Activated naive CD8-positive, alpha-beta T cell treated with anti-CD3 and anti-CD28 coated beads, Interleukin-2, amount 50 U/mL, for 24 hours (primary cell): Measurements from ENCODE around the gene GTF2IRD1.
"Not testable (repeated sequence)": the region's sequence is repeated elsewhere in the genome, so short reads cannot be mapped to it uniquely, and the experiment has no call there.

Experiments
- ATAC-seq: fragments of 150-1000 bp; cut with Tn5 transposase; one replicate; pipeline ENCODE4 v1.10.0; 2021
- DNase-seq: peaks from one replicate; pipeline ENCODE4 v3.0.0; 2021
- H3K27ac Mint-ChIP-seq: one replicate; pipeline ENCODE4 v1.8.0; 2021; ENCODE audit warnings: mild to moderate bottlenecking, mixed read lengths
- H3K27me3 Mint-ChIP-seq: one replicate; pipeline ENCODE4 v1.8.0; 2021; ENCODE audit warnings: mixed read lengths
- H3K36me3 Mint-ChIP-seq: one replicate; pipeline ENCODE4 v1.8.0; 2021; ENCODE audit warnings: low read depth, mixed read lengths
- H3K4me1 Mint-ChIP-seq: one replicate; pipeline ENCODE4 v1.8.0; 2021; ENCODE audit warnings: mixed read lengths
- H3K4me3 Mint-ChIP-seq: one replicate; pipeline ENCODE4 v1.8.0; 2021; ENCODE audit warnings: mild to moderate bottlenecking, moderate library complexity, mixed read lengths
- H3K9me3 Mint-ChIP-seq: one replicate; pipeline ENCODE4 v1.8.0; 2021; ENCODE audit warnings: mixed read lengths

GTF2IRD1 gene

DNA sequence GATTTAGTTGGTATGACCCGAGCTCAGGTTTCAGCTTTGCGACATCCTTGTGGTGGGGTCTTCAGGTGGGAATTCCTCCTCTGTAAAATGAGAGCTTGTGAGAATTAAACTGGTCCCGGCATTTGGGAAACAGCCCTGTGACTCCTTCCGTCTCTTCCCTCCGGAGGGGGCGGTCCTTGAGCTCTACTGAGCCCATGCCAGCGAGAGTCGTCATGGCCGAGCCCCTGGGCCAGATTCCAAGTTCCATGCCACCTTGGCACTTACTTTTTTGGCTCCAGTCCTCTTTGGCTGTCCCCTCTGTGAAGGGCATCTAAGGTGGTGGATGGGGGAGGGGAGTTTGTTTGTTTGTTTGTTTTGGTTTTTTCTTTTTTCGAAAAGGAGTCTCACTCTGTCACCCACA, 47.6 kb downstream of the GTF2IRD1 start:
- Mint-ChIP-seq H3K27ac (no peak overlapping the region), H3K4me1 (no peaks in the 10 kb centered on the region), H3K36me3 (no peaks in the 10 kb centered on the region), H3K27me3 (no peaks in the 10 kb centered on the region), H3K4me3 (no peak overlapping the region), H3K9me3 (no peaks in the 10 kb centered on the region)
- DNase-seq (no peak), ATAC-seq (no peak)

DNA sequence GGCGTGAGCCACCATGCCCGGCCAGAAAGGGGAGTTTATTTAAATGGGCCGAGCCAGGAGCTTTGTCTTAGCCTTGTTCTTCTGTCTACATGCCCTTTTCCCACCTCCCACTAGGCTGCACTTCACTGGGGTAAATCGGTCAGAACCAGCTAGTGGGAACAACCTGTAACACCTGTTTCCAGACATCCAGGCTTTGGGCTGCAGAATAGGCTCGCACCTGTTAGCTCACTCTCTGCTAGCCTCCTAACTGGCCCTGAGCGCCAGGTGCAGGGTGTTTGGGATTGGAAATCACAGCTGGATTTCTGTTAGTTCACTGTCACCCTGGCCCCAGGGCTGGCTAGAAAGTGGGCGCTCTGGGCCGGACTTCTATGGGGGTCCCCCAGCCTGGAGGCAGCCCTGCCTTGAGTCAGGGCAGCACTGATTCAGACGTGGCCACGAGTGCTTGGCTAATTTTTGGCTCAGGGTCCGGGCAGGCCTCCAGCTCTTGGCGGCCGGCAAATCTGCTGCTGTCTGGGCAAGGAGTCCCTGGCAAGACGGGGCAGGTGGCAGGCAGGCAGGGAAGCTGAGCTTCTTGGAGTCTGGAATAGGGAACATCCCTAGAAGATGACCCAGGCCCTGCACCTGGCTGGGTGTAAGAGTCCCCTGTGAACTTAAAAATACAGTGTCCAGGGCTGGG, 48.6 kb downstream of the GTF2IRD1 start:
- ATAC-seq (no peak), DNase-seq (no peak)
- Mint-ChIP-seq H3K9me3 (no peaks in the 10 kb centered on the region), H3K36me3 (no peaks in the 10 kb centered on the region), H3K4me1 (no peaks in the 10 kb centered on the region), H3K27ac (no peak overlapping the region), H3K4me3 (no peak overlapping the region), H3K27me3 (no peaks in the 10 kb centered on the region)

- Mint-ChIP-seq H3K27me3 (no peaks in the 10 kb centered on the region), H3K4me3 (no peak overlapping the region), H3K9me3 (no peaks in the 10 kb centered on the region), H3K4me1 (no peaks in the 10 kb centered on the region), H3K36me3 (no peaks in the 10 kb centered on the region), H3K27ac (no peak overlapping the region)
- ATAC-seq: no peak
- no peak for DNase-seq
These were observed 49.4 kb downstream of the GTF2IRD1 start for GRCh38 chr7:74503061-74503460.

DNA sequence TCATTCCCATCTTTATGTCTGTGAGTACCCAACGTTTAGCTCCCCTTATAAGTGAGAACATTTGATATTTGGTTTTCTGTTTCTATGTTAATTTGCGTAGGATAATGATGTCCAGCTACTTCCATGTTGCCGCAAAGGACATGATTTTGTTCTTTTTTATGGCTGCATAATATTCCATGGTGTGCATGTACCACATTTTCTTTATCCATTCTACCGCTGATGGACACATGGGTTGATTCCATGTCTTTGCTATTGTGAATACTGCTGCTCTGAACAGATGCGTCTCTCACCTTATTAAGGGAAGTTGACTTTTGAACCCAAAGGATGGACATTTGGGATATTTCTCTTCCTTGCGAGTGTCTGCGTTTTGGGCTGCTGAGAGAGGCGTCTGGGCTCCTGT, 50.2 kb downstream of the GTF2IRD1 start:
- Mint-ChIP-seq H3K4me1 (no peaks in the 10 kb centered on the region), H3K36me3 (no peaks in the 10 kb centered on the region), H3K27ac (no peak overlapping the region), H3K4me3 (no peak overlapping the region), H3K9me3 (no peaks in the 10 kb centered on the region), H3K27me3 (no peaks in the 10 kb centered on the region)
- ATAC-seq (no peak), DNase-seq (no peak)

GRCh38 chr7:74505471-74506324, 52.0 kb downstream of the GTF2IRD1 start:
- Mint-ChIP-seq H3K36me3 (no peaks in the 10 kb centered on the region), H3K4me3 (no peak overlapping the region), H3K27me3 (no peaks in the 10 kb centered on the region), H3K4me1 (no peaks in the 10 kb centered on the region), H3K27ac (no peak overlapping the region), H3K9me3 (no peaks in the 10 kb centered on the region)
- no peak for DNase-seq
- no peak for ATAC-seq

DNA sequence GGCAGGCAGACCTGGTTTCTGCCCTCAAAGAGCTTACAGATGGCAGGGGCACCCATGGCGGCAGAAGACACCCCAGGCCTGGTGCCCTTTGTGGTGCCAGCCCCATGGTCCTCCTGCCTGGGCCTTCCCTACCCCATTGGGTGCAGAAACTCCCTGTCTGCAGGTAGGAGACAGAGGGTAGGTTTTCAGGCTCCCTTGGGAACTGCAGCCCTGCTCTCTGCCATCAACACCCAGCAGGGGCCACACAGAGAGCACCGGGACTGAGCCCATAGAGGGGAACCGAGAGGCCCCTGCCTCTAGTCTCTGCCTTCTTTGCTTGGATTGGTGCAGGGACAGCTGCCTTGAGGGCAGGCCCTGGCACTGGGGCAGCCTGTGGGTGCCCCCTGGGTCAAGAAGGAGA, 52.6 kb downstream of the GTF2IRD1 start:
- Mint-ChIP-seq H3K9me3 (no peaks in the 10 kb centered on the region), H3K27ac (no peak overlapping the region), H3K4me1 (no peaks in the 10 kb centered on the region), H3K27me3 (no peaks in the 10 kb centered on the region), H3K36me3 (no peaks in the 10 kb centered on the region), H3K4me3 (no peak overlapping the region)
- ATAC-seq (no peak), DNase-seq (no peak)

- Mint-ChIP-seq H3K36me3 (no peaks in the 10 kb centered on the region), H3K4me1 (no peaks in the 10 kb centered on the region), H3K27ac (no peak overlapping the region), H3K9me3 (no peaks in the 10 kb centered on the region), H3K4me3 (no peak overlapping the region), H3K27me3 (no peaks in the 10 kb centered on the region)
- no peak for ATAC-seq
- DNase-seq: no peak
These were observed 54.0 kb downstream of the GTF2IRD1 start for GRCh38 chr7:74507538-74508319.

DNA sequence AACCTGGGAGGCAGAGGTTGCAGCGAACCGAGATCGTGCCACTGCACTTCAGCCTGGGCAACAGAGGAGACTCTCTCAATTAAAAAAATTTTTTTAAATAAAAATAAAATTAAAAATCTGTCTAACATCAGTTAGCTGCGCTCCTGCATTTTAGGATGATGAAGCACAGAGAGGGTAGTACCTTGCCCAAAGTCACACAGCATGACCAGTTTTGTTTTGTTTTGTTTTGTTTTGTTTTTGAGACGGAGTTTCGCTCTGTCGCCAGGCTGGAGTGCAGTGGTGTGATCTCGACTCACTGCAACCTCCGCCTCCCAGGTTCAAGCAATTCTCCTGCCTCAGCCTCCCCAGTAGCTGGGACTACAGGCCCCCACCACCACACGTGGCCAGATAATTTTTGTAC, 55.7 kb downstream of the GTF2IRD1 start:
- not testable (repeated sequence) for H3K27ac Mint-ChIP-seq, H3K36me3 Mint-ChIP-seq, H3K27me3 Mint-ChIP-seq, H3K4me1 Mint-ChIP-seq, ATAC-seq, DNase-seq, H3K9me3 Mint-ChIP-seq, H3K4me3 Mint-ChIP-seq

DNA sequence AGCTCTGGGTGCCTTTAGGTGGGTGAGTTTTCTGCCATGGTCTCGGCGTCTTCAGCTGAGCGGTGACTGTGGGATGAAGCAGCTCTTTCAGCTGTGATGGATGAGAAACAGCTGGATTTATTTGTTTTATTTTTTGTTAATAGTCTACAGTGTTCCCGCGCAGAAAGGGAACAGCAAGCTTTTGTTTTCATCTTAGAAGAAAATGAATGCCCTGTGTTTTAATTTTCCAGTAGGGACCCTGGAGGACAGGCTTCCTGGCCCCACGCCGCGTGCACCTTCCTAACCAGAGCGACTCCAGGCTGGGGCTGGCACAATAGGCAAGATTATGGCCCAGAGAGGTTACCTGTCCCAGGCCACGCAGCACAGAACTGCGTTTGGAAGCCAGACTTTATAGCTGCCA, 57.6 kb downstream of the GTF2IRD1 start:
- Mint-ChIP-seq H3K9me3 (no peaks in the 10 kb centered on the region), H3K4me3 (no peak overlapping the region), H3K27ac (no peak overlapping the region), H3K27me3 (no peaks in the 10 kb centered on the region), H3K36me3 (no peaks in the 10 kb centered on the region), H3K4me1 (no peaks in the 10 kb centered on the region)
- DNase-seq: no peak
- ATAC-seq: no peak

- no peaks in the 10 kb centered on the region for H3K4me1 Mint-ChIP-seq
- H3K27ac Mint-ChIP-seq: no peak overlapping the region
- no peak overlapping the region for H3K4me3 Mint-ChIP-seq
- H3K27me3 Mint-ChIP-seq: no peaks in the 10 kb centered on the region
- ATAC-seq: no peak
- no peaks in the 10 kb centered on the region for H3K9me3 Mint-ChIP-seq
- DNase-seq: no peak
- H3K36me3 Mint-ChIP-seq: no peaks in the 10 kb centered on the region
These were observed 59.1 kb downstream of the GTF2IRD1 start for GRCh38 chr7:74512762-74513161.

- ATAC-seq (no peak), DNase-seq (no peak)
- H3K36me3 Mint-ChIP-seq: no peaks in the 10 kb centered on the region
- H3K4me3 Mint-ChIP-seq: no peak overlapping the region
- no peaks in the 10 kb centered on the region for H3K9me3 Mint-ChIP-seq
- no peak overlapping the region for H3K27ac Mint-ChIP-seq
- no peaks in the 10 kb centered on the region for H3K27me3 Mint-ChIP-seq
- H3K4me1 Mint-ChIP-seq: no peaks in the 10 kb centered on the region
These were observed 60.5 kb downstream of the GTF2IRD1 start for GRCh38 chr7:74514131-74514591.

DNA sequence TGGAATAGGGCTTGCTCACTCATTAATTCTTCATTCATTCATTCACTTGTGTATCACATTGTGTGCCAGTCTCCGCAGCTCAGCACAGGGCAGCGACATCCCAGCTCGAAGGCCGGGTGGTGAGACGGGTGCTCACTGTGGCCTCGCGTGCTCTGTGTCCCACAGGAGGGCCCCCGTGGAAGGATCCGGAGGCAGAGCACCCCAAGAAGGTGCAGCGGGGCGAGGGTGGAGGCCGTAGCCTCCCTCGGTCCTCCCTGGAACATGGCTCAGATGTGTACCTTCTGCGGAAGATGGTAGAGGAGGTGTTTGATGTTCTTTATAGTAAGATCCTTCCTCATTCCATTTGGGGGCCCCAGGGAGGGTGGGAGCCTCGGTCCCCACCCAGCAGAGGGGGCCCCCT, 61.6 kb downstream of the GTF2IRD1 start:
- H3K4me1 Mint-ChIP-seq: no peaks in the 10 kb centered on the region

DNA sequence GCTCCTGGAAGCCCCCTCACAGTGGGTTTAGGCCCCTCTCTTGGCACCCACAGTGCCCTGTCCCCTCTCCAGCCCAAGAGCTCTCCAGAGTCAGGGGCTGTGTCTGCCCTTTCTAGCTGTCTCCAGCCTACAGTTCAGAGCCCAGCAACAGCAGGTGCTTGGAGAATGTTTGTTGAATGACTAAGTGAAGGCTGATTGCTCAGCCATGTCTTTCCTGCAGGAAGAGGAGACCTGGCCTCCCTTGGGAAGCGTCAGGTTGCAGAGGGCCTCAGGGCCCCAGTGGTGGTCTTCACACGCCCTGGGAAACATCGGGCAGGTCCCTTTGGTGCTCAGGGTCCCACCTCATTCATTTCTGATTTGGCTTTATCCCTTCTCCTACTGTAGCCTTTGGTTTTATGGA, 62.5 kb downstream of the GTF2IRD1 start:
- Mint-ChIP-seq H3K27ac (no peak overlapping the region), H3K4me3 (no peak overlapping the region), H3K36me3 (peaks cover 4% of the 10 kb centered on the region), H3K4me1 (no peaks in the 10 kb centered on the region), H3K27me3 (no peaks in the 10 kb centered on the region), H3K9me3 (no peaks in the 10 kb centered on the region)
- no peak for DNase-seq
- ATAC-seq: no peak

More for the DNA sequence above, 61.6 kb downstream of the GTF2IRD1 start:
- H3K4me3 Mint-ChIP-seq: no peak overlapping the region
- H3K36me3 Mint-ChIP-seq: no peaks in the 10 kb centered on the region
- DNase-seq: no peak
- no peaks in the 10 kb centered on the region for H3K9me3 Mint-ChIP-seq
- H3K27ac Mint-ChIP-seq: no peak overlapping the region
- no peaks in the 10 kb centered on the region for H3K27me3 Mint-ChIP-seq
- no peak for ATAC-seq

GRCh38 chr7:74518041-74518440, 64.3 kb downstream of the GTF2IRD1 start:
- no peak overlapping the region for H3K27ac Mint-ChIP-seq
- no peak for DNase-seq
- no peaks in the 10 kb centered on the region for H3K27me3 Mint-ChIP-seq
- ATAC-seq: no peak
- H3K4me3 Mint-ChIP-seq: no peak overlapping the region
- peaks cover 6% of the 10 kb centered on the region for H3K36me3 Mint-ChIP-seq
- no peaks in the 10 kb centered on the region for H3K4me1 Mint-ChIP-seq
- H3K9me3 Mint-ChIP-seq: no peaks in the 10 kb centered on the region

GRCh38 chr7:74518654-74519053, 64.9 kb downstream of the GTF2IRD1 start:
- DNase-seq (no peak), ATAC-seq (no peak)
- Mint-ChIP-seq H3K36me3 (peaks cover 6% of the 10 kb centered on the region), H3K9me3 (no peaks in the 10 kb centered on the region), H3K27ac (no peak overlapping the region), H3K4me1 (no peaks in the 10 kb centered on the region), H3K4me3 (no peak overlapping the region), H3K27me3 (no peaks in the 10 kb centered on the region)
